GM23338 (cell line): Measurements from ENCODE around the gene TNFSF9.

Source experiments
- CREB1 ChIP-seq: fragments of 250-450 bp; sonication (Bioruptor Pico); IDR thresholded peaks from 2 replicates; pipeline ENCODE4 v1.5.0; 2020; ENCODE audit warnings: low read depth, mild to moderate bottlenecking, moderate library complexity
- CTCF ChIP-seq, 2 experiments: fragments of 200-600 bp in 1 of 2; sonication (generic) in 1 of 2; conservative IDR thresholded peaks; 2 replicates each; pipeline versions ENCODE4 v1.5.1 to v1.6.1; 2016 to 2017; ENCODE audit warnings: antibody characterized with exemption in 2 of 2, low read depth in 2 of 2, mild to moderate bottlenecking in 2 of 2, moderate library complexity in 1 of 2
- ETS1 ChIP-seq: IDR thresholded peaks from 2 replicates; pipeline ENCODE4 v1.6.1; 2016; ENCODE audit warnings: antibody characterized with exemption
- EZH2 ChIP-seq: fragments of 200-600 bp; sonication (generic); IDR thresholded peaks from one replicate; pipeline ENCODE4 v1.8.0; 2017; ENCODE audit warnings: antibody characterized with exemption, mild to moderate bottlenecking, low read depth; ENCODE audit not compliant: unreplicated experiment
- EZH2phosphoT487 ChIP-seq: fragments of 200-600 bp; sonication (generic); IDR thresholded peaks from one replicate; pipeline ENCODE4 v1.8.1; 2018; ENCODE audit warnings: antibody characterized with exemption; ENCODE audit not compliant: unreplicated experiment
- JUNB ChIP-seq: IDR thresholded peaks from one replicate; pipeline ENCODE4 v1.6.1; 2016; ENCODE audit warnings: antibody characterized with exemption; ENCODE audit not compliant: unreplicated experiment
- NANOG ChIP-seq: IDR thresholded peaks from 2 replicates; pipeline ENCODE4 v1.6.1; 2016; ENCODE audit warnings: antibody characterized with exemption, borderline replicate concordance
- POLR2AphosphoS5 ChIP-seq: IDR thresholded peaks from 2 replicates; pipeline ENCODE4 v1.6.1; 2016; ENCODE audit warnings: antibody characterized with exemption, low read depth
- REST ChIP-seq: IDR thresholded peaks from one replicate; pipeline ENCODE4 v1.6.1; 2018; ENCODE audit warnings: antibody characterized with exemption; ENCODE audit not compliant: unreplicated experiment
- ZNF114 ChIP-seq: fragments of 250-450 bp; sonication (Bioruptor Pico); IDR thresholded peaks from 2 replicates; pipeline ENCODE4 v1.5.0; 2020; ENCODE audit warnings: mild to moderate bottlenecking, moderate library complexity
- ZNF331 ChIP-seq: fragments of 250-450 bp; sonication (Bioruptor Pico); IDR thresholded peaks from 2 replicates; pipeline ENCODE4 v1.5.0; 2020; ENCODE audit warnings: low read depth, mild to moderate bottlenecking, moderate library complexity

GRCh38 chr19:6484831-6485230, 46.0 kb upstream of the TNFSF9 start:
- TF ChIP-seq CTCF (conservative IDR thresholded peaks at IDR 0.05; ENCODE audit: low read depth in 2 of 2), result no peak
- no peak for TF ChIP-seq EZH2
- no peak for TF ChIP-seq POLR2AphosphoS5
- no peak for TF ChIP-seq EZH2phosphoT487
- no peak for TF ChIP-seq CREB1 (CRISPR knock-in tag)
- no peak for TF ChIP-seq ZNF114 (CRISPR knock-in tag)
- no peak for TF ChIP-seq ETS1
- TF ChIP-seq REST, result no peak
- TF ChIP-seq ZNF331 (CRISPR knock-in tag), result no peak
- TF ChIP-seq NANOG, result no peak
- TF ChIP-seq JUNB, result no peak
